GM19455 (cell line): Measurements from ENCODE around the gene NOMO2.
"Not testable (repeated sequence)": the region's sequence is repeated elsewhere in the genome, so short reads cannot be mapped to it uniquely, and the experiment has no call there.

Source experiments
- ATAC-seq: cut with Tn5 transposase; IDR thresholded peaks from one replicate; pipeline ENCODE4 v1.9.1; 2021; ENCODE audit not compliant: unreplicated experiment

The NOMO2 gene

GRCh38 chr16:18525882-18526482, 35.9 kb downstream of the NOMO2 start:
- ATAC-seq, result not testable (repeated sequence)

GRCh38 chr16:18522637-18523036, 39.3 kb downstream of the NOMO2 start:
- ATAC-seq, result not testable (repeated sequence)

GRCh38 chr16:18521445-18522181, 40.3 kb downstream of the NOMO2 start:
- ATAC-seq, result not testable (repeated sequence)

GRCh38 chr16:18518536-18519283, 43.2 kb downstream of the NOMO2 start:
- ATAC-seq, result not testable (repeated sequence)

- not testable (repeated sequence) for ATAC-seq
Observed at GRCh38 chr16:18498430-18498829, 63.5 kb downstream of the NOMO2 start.

GRCh38 chr16:18497032-18497431, 64.9 kb downstream of the NOMO2 start:
- not testable (repeated sequence) for ATAC-seq

GRCh38 chr16:18492118-18492897, 69.6 kb downstream of the NOMO2 start:
- not testable (repeated sequence) for ATAC-seq

GRCh38 chr16:18436025-18436424, 125.9 kb downstream of the NOMO2 start:
- ATAC-seq, result not testable (repeated sequence)

- not testable (repeated sequence) for ATAC-seq
Observed at GRCh38 chr16:18415827-18416226, 146.1 kb downstream of the NOMO2 start.

GRCh38 chr16:18409532-18410293, 152.2 kb downstream of the NOMO2 start:
- not testable (repeated sequence) for ATAC-seq

GRCh38 chr16:18401851-18402657, 159.8 kb downstream of the NOMO2 start:
- ATAC-seq, result not testable (repeated sequence)

GRCh38 chr16:18401159-18401558, 160.7 kb downstream of the NOMO2 start:
- ATAC-seq, result not testable (repeated sequence)

GRCh38 chr16:18394363-18394762, 167.5 kb downstream of the NOMO2 start:
- ATAC-seq, result not testable (repeated sequence)

- not testable (repeated sequence) for ATAC-seq
Observed at GRCh38 chr16:18387767-18388166, 174.1 kb downstream of the NOMO2 start.

- not testable (repeated sequence) for ATAC-seq
Observed at GRCh38 chr16:18386517-18386916, 175.4 kb downstream of the NOMO2 start.

GRCh38 chr16:18385285-18385684, 176.6 kb downstream of the NOMO2 start:
- not testable (repeated sequence) for ATAC-seq

- ATAC-seq, result not testable (repeated sequence)
Observed at GRCh38 chr16:18384869-18385268, 177.0 kb downstream of the NOMO2 start.

- not testable (repeated sequence) for ATAC-seq
Observed at GRCh38 chr16:18384098-18384636, 177.7 kb downstream of the NOMO2 start.

GRCh38 chr16:18382696-18383095, 179.2 kb downstream of the NOMO2 start:
- ATAC-seq, result not testable (repeated sequence)
